HG03280 (cell line): Measurements from ENCODE around the gene KCND2.

Experiments
- ATAC-seq: cut with Tn5 transposase; IDR thresholded peaks from one replicate; pipeline ENCODE4 v1.9.1; 2021; ENCODE audit warnings: mild to moderate bottlenecking, moderate library complexity; ENCODE audit not compliant: unreplicated experiment

Gene KCND2

GRCh38 chr7:120582916-120583315 is 309.9 kb downstream of the KCND2 start:
- ATAC-seq, result no peak

GRCh38 chr7:120583899-120584586 is 311.1 kb downstream of the KCND2 start:
- ATAC-seq, result no peak

GRCh38 chr7:120586571-120586970 is 313.6 kb downstream of the KCND2 start:
- no peak for ATAC-seq

- ATAC-seq, result no peak
Observed at GRCh38 chr7:120587243-120587642, 314.3 kb downstream of the KCND2 start.

- ATAC-seq, result no peak
Observed at GRCh38 chr7:120588416-120588815, 315.4 kb downstream of the KCND2 start.

- no peak for ATAC-seq
Observed at GRCh38 chr7:120588862-120589261, 315.9 kb downstream of the KCND2 start.

- no peak for ATAC-seq
Observed at GRCh38 chr7:120600607-120601006, 327.6 kb downstream of the KCND2 start.

GRCh38 chr7:120603366-120603765 is 330.4 kb downstream of the KCND2 start:
- no peak for ATAC-seq

- ATAC-seq, result no peak
Observed at GRCh38 chr7:120609136-120609753, 336.3 kb downstream of the KCND2 start.

- no peak for ATAC-seq
Observed at GRCh38 chr7:120611975-120612374, 339.0 kb downstream of the KCND2 start.

- peak; percentile 82 for ATAC-seq
Observed at GRCh38 chr7:120615703-120616102, 342.7 kb downstream of the KCND2 start.

GRCh38 chr7:120617275-120617674 is 344.3 kb downstream of the KCND2 start:
- no peak for ATAC-seq

GRCh38 chr7:120628251-120628650 is 355.3 kb downstream of the KCND2 start:
- ATAC-seq, result no peak

GRCh38 chr7:120639884-120640283 is 366.9 kb downstream of the KCND2 start:
- no peak for ATAC-seq

- ATAC-seq, result no peak
Observed at GRCh38 chr7:120645966-120646365, 373.0 kb downstream of the KCND2 start.

GRCh38 chr7:120654241-120654640 is 381.3 kb downstream of the KCND2 start:
- ATAC-seq, result no peak

- no peak for ATAC-seq
Observed at GRCh38 chr7:120658516-120658915, 385.5 kb downstream of the KCND2 start.

- no peak for ATAC-seq
Observed at GRCh38 chr7:120662291-120662690, 389.3 kb downstream of the KCND2 start.

- no peak for ATAC-seq
Observed at GRCh38 chr7:120665068-120665467, 392.1 kb downstream of the KCND2 start.

- no peak for ATAC-seq
Observed at GRCh38 chr7:120675076-120675475, 402.1 kb downstream of the KCND2 start.

GRCh38 chr7:120677535-120677934 is 404.6 kb downstream of the KCND2 start:
- ATAC-seq, result no peak

GRCh38 chr7:120680985-120681384 is 408.0 kb downstream of the KCND2 start:
- no peak for ATAC-seq

- ATAC-seq, result no peak
Observed at GRCh38 chr7:120684463-120684862, 411.5 kb downstream of the KCND2 start.
